GM12891 (cell line): ENCODE data around the gene FHIT.

Experiments used
- DNase-seq: peaks from one replicate; pipeline ENCODE4 v3.0.0; 2011; ENCODE audit warnings: low spot score; ENCODE audit not compliant: insufficient read length
- FAIRE-seq: peaks from 2 replicates; lab custom pipeline; 2011; peaks lifted over from hg19 to GRCh38; lab: Jason Lieb, UNC
- PAX5 ChIP-seq: IDR thresholded peaks from 2 replicates; pipeline ENCODE4 v1.6.1; 2011; ENCODE audit warnings: low read length, moderate library complexity, mild to moderate bottlenecking; ENCODE audit not compliant: insufficient read depth, severe bottlenecking
- POLR2A ChIP-seq: IDR thresholded peaks from 2 replicates; pipeline ENCODE4 v1.6.1; 2011; ENCODE audit warnings: low read depth, low read length, control low read depth
- POLR2AphosphoS5 ChIP-seq: IDR thresholded peaks from 2 replicates; pipeline ENCODE4 v1.6.1; 2011; ENCODE audit warnings: low read depth, low read length, control low read depth
- POU2F2 ChIP-seq: IDR thresholded peaks from 2 replicates; pipeline ENCODE4 v1.6.1; 2011; ENCODE audit warnings: low read depth, mild to moderate bottlenecking, control low read depth, low read length, moderate library complexity
- SPI1 ChIP-seq: IDR thresholded peaks from 2 replicates; pipeline ENCODE4 v1.6.1; 2011; ENCODE audit warnings: low read depth, low read length, control low read depth
- TAF1 ChIP-seq: IDR thresholded peaks from 2 replicates; pipeline ENCODE4 v1.6.1; 2011; ENCODE audit warnings: low read depth, low read length, control low read depth

The FHIT gene

DNA sequence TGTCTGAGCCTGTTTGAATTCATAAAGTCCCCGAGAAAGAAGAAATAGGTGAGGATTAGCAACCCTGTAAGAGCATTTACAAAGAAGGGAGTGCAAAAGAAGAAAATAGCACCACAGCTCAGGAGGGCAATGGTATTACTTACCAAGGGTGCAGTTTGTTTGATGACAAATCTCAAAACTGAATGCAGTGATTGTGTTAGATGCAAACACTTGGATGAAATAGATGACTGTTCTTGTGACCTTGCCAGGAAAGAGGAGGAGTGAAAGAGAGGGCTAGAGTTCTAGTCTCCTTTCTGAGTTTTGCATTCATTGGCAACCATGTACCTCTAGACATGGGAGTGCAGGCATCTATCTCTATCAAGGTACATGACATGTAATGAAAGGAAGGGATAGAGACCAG, 1170.6 kb downstream of the FHIT start:
- FAIRE-seq (peak; percentile 66), DNase-seq (no peak)
- TF ChIP-seq POLR2A (no peak), SPI1 (no peak), PAX5 (no peak), TAF1 (no peak), POU2F2 (no peak), POLR2AphosphoS5 (no peak)

DNA sequence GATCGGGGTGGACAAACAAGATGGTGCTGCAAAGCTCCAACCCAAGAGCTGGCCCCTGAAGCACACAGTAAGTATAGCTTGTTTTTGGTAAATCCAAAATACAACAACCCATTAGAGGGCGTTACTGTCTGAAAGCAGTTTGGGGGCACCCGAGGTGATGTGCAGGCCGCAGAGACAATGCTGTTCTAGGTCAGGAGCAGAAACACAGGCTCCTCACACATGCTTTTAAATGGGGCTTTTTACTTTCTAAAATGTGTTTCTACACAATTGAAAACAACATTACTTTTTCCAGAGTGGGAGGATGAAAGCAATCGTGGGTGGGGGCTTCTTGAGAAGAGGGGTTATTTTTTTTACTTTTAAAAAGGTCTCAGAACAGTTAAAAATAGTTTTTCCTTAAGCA, 1172.2 kb downstream of the FHIT start:
- DNase-seq: no peak
- no peak for FAIRE-seq
- TF ChIP-seq POLR2A: no peak
- TF ChIP-seq PAX5: no peak
- TF ChIP-seq POLR2AphosphoS5: no peak
- TF ChIP-seq TAF1: no peak
- no peak for TF ChIP-seq SPI1
- no peak for TF ChIP-seq POU2F2

DNA sequence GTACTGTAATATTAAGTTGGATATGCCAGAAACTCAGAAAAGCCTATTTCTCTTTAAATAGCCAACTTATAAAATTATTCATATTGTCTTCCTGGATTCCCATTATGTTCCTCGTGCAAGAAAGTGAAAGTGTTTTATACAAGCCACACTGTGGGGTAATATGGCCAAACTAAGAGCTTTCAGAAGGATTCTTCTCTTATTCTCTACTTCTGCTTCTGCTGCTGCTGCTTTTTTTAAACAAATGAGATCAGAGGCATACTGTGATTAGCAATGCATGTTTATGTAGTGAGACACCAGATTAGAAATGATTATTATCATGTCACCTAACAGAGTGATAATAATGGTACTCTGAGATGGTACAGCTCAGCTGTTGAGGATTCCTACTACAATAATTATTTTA, 1174.9 kb downstream of the FHIT start:
- FAIRE-seq: no peak
- TF ChIP-seq PAX5 (no peak), TAF1 (no peak), POLR2AphosphoS5 (no peak), POLR2A (no peak), SPI1 (no peak), POU2F2 (no peak)

DNA sequence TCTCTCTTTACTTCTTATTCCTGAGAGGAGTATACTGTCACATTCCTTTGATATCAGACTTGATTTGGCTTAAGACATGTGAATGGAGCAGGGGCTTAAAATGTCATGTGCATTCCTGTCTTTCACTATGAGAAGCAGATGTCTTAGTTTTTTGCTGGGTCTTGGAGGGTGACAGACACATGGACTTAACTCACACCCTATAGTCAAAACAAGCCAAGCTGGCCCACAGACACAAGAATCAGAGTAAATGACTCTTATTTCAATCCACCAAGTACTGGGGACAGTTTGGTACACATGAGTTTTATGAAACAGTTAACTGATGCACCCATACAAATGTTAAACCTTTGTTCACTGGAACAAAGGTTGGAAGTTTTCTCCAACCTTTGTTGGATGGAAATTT, 1177.3 kb downstream of the FHIT start:
- FAIRE-seq (no peak), DNase-seq (no peak)
- TF ChIP-seq SPI1: no peak
- TF ChIP-seq POLR2AphosphoS5: no peak
- no peak for TF ChIP-seq POU2F2
- no peak for TF ChIP-seq TAF1
- TF ChIP-seq POLR2A: no peak
- no peak for TF ChIP-seq PAX5

More for the DNA sequence above, 1174.9 kb downstream of the FHIT start:
- DNase-seq: no peak

DNA sequence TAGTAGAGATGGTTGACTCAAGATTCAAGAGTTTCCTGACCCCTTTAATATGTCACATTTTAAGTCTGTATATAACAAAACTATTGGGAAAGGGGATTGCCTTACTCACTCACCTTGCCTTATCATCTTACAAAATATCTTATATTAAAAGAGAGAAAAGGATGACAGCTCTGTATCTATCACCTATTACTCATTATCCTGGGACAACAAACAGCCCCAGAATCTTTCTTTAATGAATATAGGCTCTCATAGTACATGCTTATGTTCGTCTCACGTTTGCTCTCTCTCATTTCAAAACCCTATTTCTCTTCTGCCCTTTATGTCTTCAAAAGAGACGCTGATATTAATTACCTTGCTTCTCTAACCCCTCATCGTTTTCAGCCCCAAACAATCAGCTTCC, 1178.0 kb downstream of the FHIT start:
- no peak for DNase-seq
- TF ChIP-seq PAX5: no peak
- TF ChIP-seq POLR2A: no peak
- no peak for TF ChIP-seq POU2F2
- no peak for TF ChIP-seq TAF1
- TF ChIP-seq SPI1: no peak
- no peak for TF ChIP-seq POLR2AphosphoS5
- no peak for FAIRE-seq

DNA sequence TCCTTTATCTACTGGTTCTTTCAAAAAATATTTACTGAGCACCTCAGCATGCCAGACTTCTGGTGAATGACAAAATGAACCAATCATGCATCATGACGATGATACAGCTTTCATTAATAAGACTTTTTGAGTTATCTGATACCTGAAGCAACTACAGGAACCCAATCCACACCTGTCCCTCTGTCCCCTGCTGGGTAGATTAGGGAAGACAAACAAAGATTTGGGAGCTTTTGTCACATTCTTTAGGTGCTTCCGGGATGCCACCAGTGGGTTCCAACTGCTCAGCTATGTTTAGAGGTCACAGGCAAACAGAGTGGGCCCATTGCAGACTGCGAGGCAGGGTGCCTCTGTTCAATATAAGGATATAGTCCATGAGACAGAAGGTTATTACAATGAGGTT, 1180.9 kb downstream of the FHIT start:
- FAIRE-seq (no peak), DNase-seq (no peak)
- TF ChIP-seq TAF1: no peak
- TF ChIP-seq SPI1: no peak
- no peak for TF ChIP-seq POLR2AphosphoS5
- no peak for TF ChIP-seq PAX5
- TF ChIP-seq POU2F2: no peak
- TF ChIP-seq POLR2A: no peak

DNA sequence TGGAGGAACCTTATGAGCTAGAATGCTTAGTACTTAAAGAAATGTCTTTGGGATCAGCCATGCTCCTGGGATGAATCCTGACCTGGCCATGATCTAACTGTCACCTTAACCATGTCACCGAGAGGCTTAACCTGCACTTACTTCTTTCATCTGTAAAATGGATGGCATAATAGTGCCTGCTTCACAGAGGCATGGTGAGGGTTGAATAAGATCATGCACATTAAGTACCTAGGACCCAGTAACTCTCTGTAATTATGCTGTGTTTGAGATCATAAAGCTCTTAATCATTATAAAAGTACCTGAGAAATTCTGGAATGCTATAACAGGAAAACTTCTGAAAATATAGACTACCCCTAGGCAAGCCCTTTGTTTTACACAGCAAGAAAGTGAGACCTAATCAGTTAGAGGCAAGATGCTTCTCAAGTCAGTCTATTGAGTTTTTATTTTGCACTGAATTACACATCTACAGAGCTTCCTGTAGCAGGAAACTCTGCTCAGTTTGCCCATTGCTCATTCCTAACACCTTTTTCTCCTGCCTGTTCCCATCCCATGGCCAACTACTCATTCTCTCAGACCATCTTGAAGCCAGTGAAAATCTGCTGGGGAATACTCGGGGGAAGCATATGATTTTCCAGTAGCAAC, 1185.9 kb downstream of the FHIT start:
- FAIRE-seq (no peak), DNase-seq (no peak)
- no peak for TF ChIP-seq SPI1
- no peak for TF ChIP-seq TAF1
- TF ChIP-seq POU2F2: no peak

DNA sequence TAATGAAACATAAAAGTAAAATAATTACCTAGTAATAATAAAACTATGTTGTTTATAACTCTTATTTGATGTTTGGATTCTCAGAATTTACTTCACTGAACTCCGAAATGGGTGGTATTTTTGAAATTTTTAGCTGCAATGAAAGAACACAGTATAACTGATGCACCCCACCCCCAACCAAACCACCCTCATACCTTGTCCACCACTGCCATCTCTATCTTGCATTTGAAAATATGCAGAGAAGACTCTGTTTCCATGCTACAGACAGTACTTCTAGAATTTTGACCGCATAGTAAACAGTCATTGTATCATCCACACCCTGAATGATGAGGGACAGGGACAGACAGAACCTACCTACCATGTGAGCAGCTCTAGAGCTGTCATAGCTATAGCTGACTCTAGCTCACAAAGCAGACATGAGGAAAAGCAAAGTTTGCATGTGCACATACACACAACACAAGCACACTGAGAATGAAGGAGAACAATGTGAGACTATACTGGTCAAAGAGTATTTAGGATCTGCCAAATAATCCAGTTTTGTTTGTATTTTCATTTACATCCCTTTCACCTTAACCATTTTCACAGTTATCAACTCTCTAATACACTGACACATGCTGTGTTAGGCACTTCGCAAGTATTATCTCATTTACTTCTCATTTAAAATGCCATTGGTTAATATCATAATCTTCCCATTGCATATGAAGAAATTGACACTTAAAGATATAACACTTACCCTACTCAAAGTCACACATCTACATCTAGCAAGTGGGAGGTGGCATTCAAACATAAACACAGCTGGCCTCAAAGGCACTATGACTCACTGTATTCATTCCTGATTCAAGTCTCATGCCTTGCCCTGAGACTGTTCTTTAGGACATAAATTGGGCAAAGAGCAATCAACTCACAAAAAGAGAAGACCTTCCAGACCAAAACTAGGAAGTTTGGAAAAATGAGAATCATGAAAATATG, 1186.8 kb downstream of the FHIT start:
- TF ChIP-seq POU2F2 (no peak), POLR2A (no peak), POLR2AphosphoS5 (no peak), PAX5 (no peak), TAF1 (no peak), SPI1 (no peak)
- DNase-seq (no peak), FAIRE-seq (no peak)

DNA sequence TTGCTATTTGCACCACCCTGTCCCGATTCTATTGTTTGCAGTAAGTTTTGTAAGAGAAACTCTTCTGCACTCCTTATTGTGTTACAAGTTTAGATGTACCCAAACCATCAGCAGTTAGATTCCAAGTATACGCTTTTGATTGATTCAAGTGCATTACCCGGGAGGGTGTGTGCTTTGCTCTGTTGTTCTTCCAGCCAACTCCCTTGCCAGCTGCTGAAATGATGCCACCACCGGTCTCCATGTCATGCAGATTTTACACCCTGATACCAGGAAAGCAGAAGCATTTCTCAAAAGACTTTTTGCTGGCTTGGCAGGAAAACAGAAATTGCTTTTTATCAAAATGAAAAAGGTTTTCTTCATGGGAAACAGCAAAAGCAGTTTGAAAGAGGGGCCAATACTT, 1194.8 kb downstream of the FHIT start:
- TF ChIP-seq TAF1 (no peak), POLR2AphosphoS5 (no peak)
- DNase-seq (no peak), FAIRE-seq (no peak)

DNA sequence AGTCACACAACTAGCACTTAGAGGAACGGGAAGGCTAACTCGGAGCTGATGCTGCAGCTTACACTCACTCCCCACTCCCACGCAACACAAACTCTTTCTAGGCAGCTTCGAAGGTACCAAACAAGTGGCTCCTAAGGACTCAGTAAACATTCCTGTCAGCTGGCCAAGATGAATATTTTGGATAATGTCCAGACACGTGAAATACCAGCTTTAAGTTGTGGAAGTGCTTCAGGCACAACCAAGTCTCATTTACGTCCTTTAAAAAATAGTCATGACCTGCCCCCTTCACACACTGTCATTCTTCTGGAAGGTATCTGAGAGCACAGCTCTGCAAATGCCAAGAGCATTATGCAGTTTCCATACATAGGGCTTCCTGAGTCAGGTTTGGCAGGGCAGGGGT, 1195.5 kb downstream of the FHIT start:
- no peak for FAIRE-seq
- DNase-seq: no peak
- TF ChIP-seq POLR2A: no peak
- TF ChIP-seq POU2F2: no peak
- TF ChIP-seq SPI1: no peak
- no peak for TF ChIP-seq POLR2AphosphoS5
- no peak for TF ChIP-seq TAF1
- TF ChIP-seq PAX5: no peak
